ENCODE results near the gene PRSS36.

- no peak for TF ChIP-seq POLR2AphosphoS5 (IDR thresholded peaks at IDR 0.05; ENCODE audit: low read depth, low read length)
- no peak for TF ChIP-seq POLR2A (IDR thresholded peaks at IDR 0.05; ENCODE audit: low read depth, low read length)
- TF ChIP-seq SPI1 (IDR thresholded peaks at IDR 0.05; ENCODE audit: low read depth, low read length): no peak
- TF ChIP-seq TAF1 (IDR thresholded peaks at IDR 0.05; ENCODE audit: low read depth, low read length): no peak
- TF ChIP-seq PAX5 (IDR thresholded peaks at IDR 0.05; ENCODE audit: insufficient read depth, low read length, severe bottlenecking): no peak
These were observed 17.4 kb downstream of the PRSS36 start for GRCh38 chr16:31132303-31132979.

Data from GM12891 (cell line).